ENCODE data around the gene OSBPL5. TPM values are rescaled to one million over a fixed set of nuclear protein-coding genes. Genes with fewer than 3 reads are reported as not detected.
A peak's percentile ranks its signal among the peaks of the same experiment; 100 is the strongest.

The OSBPL5 gene
- total RNA-seq, 2 donors from 2014 or later = 35.0 to 50.7 TPM

DNA sequence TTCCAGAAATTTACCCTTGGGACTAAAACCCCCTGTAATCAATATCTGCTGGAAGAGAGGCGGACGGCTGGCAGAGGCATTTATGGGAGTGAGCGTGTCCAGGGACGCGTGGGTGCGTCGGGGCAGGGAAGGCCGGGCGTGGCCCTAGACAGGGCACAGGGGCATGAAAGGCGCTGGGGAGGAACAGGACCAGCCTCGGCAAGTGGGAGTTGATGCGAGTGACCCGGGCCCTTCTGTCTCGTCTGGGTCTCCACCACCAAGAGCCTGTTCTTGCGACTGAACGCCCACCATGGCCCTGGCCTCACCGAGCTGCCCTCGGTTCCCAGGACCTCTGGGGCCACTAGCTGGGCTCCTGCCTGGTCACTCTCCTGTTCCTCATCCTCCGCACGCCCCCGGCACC is 17.5 kb downstream of the OSBPL5 start:
- 97% methylated on average over 21 of the region's 21 CpGs for WGBS
- intact Hi-C loops (cut with DNase I) = no loop called here
- no peak for DNase-seq (ENCODE audit: low spot score)
- TF ChIP-seq, protein P1, sequence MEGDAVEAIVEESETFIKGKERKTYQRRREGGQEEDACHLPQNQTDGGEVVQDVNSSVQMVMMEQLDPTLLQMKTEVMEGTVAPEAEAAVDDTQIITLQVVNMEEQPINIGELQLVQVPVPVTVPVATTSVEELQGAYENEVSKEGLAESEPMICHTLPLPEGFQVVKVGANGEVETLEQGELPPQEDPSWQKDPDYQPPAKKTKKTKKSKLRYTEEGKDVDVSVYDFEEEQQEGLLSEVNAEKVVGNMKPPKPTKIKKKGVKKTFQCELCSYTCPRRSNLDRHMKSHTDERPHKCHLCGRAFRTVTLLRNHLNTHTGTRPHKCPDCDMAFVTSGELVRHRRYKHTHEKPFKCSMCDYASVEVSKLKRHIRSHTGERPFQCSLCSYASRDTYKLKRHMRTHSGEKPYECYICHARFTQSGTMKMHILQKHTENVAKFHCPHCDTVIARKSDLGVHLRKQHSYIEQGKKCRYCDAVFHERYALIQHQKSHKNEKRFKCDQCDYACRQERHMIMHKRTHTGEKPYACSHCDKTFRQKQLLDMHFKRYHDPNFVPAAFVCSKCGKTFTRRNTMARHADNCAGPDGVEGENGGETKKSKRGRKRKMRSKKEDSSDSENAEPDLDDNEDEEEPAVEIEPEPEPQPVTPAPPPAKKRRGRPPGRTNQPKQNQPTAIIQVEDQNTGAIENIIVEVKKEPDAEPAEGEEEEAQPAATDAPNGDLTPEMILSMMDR (IDR thresholded peaks at IDR 0.05) = no peak
- TF ChIP-seq POLR2A (IDR thresholded peaks at IDR 0.05) (no peak), POLR2AphosphoS5 (IDR thresholded peaks at IDR 0.05) (no peak)
- H3K4me3 ChIP-seq = no peak overlapping the region
- no peaks in the 10 kb centered on the region for H3K4me1 ChIP-seq (replicated peaks)
- H3K9me3 ChIP-seq = no peaks in the 10 kb centered on the region
- H3K27me3 ChIP-seq (replicated peaks; ENCODE audit: insufficient read depth) = no peaks in the 10 kb centered on the region
- H3K36me3 ChIP-seq = no peaks in the 10 kb centered on the region
- peak overlapping the region; percentile 35 to 58 for H3K27ac ChIP-seq

- no peak overlapping the region for H3K4me3 ChIP-seq
- intact Hi-C loops (cut with DNase I) = no loop called here
- H3K27ac ChIP-seq = peak overlapping the region; percentile 35 to 58
- H3K27me3 ChIP-seq (replicated peaks; ENCODE audit: insufficient read depth) = no peaks in the 10 kb centered on the region
- no peaks in the 10 kb centered on the region for H3K9me3 ChIP-seq
- no peak for DNase-seq (ENCODE audit: low spot score)
- no peaks in the 10 kb centered on the region for H3K4me1 ChIP-seq (replicated peaks)
- H3K36me3 ChIP-seq = no peaks in the 10 kb centered on the region
- no peak for TF ChIP-seq POLR2AphosphoS5 (IDR thresholded peaks at IDR 0.05)
- TF ChIP-seq, protein P1 (IDR thresholded peaks at IDR 0.05) = no peak
- TF ChIP-seq POLR2A (IDR thresholded peaks at IDR 0.05) = no peak
- WGBS = 55% methylated on average over 16 of the region's 17 CpGs
Measured at GRCh38 chr11:3147257-3147619, 17.9 kb downstream of the OSBPL5 start.

GRCh38 chr11:3146612-3147256 is 18.4 kb downstream of the OSBPL5 start:
- intact Hi-C loops (cut with DNase I) = no loop called here
- no peak for DNase-seq (ENCODE audit: low spot score)
- Histone ChIP-seq H3K27me3 (replicated peaks; ENCODE audit: insufficient read depth) (no peaks in the 10 kb centered on the region), H3K27ac (peak overlapping the region; percentile 35 to 58), H3K4me3 (no peak overlapping the region), H3K36me3 (no peaks in the 10 kb centered on the region), H3K9me3 (no peaks in the 10 kb centered on the region), H3K4me1 (replicated peaks) (no peaks in the 10 kb centered on the region)
- 70% methylated on average over 21 of the region's 22 CpGs for WGBS
- no peak for TF ChIP-seq POLR2A (IDR thresholded peaks at IDR 0.05)

DNA sequence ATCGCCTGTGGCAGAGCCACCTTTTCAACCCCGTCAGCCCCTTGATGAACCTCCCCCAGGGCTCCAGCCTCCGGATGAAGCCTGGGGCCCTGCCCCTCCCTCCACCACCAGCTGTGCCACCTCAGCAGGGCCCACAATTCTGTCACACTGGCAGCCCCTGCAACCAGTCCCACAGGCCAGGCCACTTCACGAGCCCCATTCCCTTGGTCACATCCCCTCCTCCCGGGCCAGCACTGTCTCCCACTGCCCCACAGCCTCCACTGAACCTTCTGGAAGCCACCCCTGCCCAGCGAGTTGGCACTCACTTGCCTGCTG is 19.9 kb downstream of the OSBPL5 start:
- H3K27me3 ChIP-seq (replicated peaks; ENCODE audit: insufficient read depth) = no peaks in the 10 kb centered on the region
- DNase-seq (ENCODE audit: low spot score) = no peak
- WGBS = 38% methylated on average over 6 of the region's 6 CpGs
- H3K27ac ChIP-seq = no peak overlapping the region
- no peaks in the 10 kb centered on the region for H3K36me3 ChIP-seq
- TF ChIP-seq POLR2AphosphoS5 (IDR thresholded peaks at IDR 0.05) = no peak
- TF ChIP-seq, protein P1 (IDR thresholded peaks at IDR 0.05) = no peak
- TF ChIP-seq POLR2A (IDR thresholded peaks at IDR 0.05) = no peak
- H3K9me3 ChIP-seq = no peaks in the 10 kb centered on the region
- no peaks in the 10 kb centered on the region for H3K4me1 ChIP-seq (replicated peaks)
- intact Hi-C loops (cut with DNase I) = no loop called here
- no peak overlapping the region for H3K4me3 ChIP-seq

DNA sequence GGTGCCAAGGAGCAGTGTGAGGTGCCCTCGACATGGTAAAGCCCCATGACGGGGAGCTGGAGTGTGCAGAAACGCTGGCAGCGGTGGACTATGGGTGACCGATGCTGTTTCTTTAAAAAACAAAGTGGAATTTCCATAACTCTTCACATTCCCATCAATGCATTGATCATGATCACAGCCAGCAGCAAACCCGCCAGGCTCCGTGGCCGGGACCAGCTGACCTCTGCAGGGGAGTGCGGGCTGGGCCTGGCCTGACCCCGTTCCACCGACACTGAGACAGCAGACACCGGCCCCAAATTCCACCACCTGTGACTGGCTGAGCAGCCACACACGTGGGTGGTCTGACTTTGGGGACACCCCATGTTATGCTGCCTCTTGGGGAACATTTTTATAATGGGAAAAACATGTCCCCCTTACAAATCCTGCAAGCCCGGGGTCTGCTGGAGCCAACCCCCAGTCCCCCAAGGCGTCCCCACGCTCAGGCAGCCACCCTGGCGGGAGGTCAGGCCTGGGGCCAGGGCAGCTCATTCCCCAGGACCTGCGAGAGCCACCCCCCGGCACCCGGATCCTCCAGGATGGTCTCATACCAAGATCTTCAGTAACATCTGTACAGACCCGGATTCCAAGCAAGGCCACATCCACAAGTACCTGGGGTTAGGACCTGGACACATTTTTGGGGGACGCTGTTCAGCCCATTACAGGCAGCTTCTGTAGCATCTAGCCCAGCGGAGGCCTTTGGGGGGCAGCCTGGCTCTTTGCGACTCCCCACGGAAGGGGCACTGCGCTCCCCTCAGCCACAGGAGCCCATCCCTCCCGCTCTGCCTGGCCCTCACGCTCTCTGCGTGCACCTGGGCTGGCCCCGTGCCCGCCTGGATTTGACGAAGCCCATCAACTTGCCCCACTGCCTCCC is 20.6 kb downstream of the OSBPL5 start:
- TF ChIP-seq POLR2AphosphoS5 (IDR thresholded peaks at IDR 0.05) (no peak), POLR2A (IDR thresholded peaks at IDR 0.05) (no peak)
- TF ChIP-seq, protein P1 (IDR thresholded peaks at IDR 0.05) = no peak
- Histone ChIP-seq H3K4me1 (replicated peaks) (no peaks in the 10 kb centered on the region), H3K4me3 (no peak overlapping the region), H3K9me3 (no peaks in the 10 kb centered on the region), H3K27ac (no peak overlapping the region), H3K27me3 (replicated peaks; ENCODE audit: insufficient read depth) (no peaks in the 10 kb centered on the region), H3K36me3 (no peaks in the 10 kb centered on the region)
- WGBS = 77% methylated on average over 27 of the region's 32 CpGs
- no peak for DNase-seq (ENCODE audit: low spot score)
- intact Hi-C loops (cut with DNase I) = no loop called here
